ENCODE results near the gene CST1.
"Not testable (repeated sequence)": the region's sequence is repeated elsewhere in the genome, so short reads cannot be mapped to it uniquely, and the experiment has no call there.

CST1 gene

GRCh38 chr20:23750786-23751185, at the start of gene CST1:
Gene CST1 (minus strand): TSS chr20:23750935. CDS start chr20:23750866, 69 bp downstream.
- H3K27ac ChIP-seq; H3K36me3 ChIP-seq (replicated peaks); H3K27me3 ChIP-seq (replicated peaks); DNase-seq; in situ Hi-C loops (cut with HindIII; ENCODE audit: low pct_ligation_motif_present, low sequenced_read_pairs); H3K4me3 ChIP-seq (ENCODE audit: low read depth, low read length): not testable (repeated sequence)

- in situ Hi-C loops (cut with HindIII; ENCODE audit: low pct_ligation_motif_present, low sequenced_read_pairs); H3K4me3 ChIP-seq (ENCODE audit: low read depth, low read length); H3K27me3 ChIP-seq (replicated peaks); H3K36me3 ChIP-seq (replicated peaks); H3K27ac ChIP-seq: not testable (repeated sequence)
- TF ChIP-seq, protein P1, sequence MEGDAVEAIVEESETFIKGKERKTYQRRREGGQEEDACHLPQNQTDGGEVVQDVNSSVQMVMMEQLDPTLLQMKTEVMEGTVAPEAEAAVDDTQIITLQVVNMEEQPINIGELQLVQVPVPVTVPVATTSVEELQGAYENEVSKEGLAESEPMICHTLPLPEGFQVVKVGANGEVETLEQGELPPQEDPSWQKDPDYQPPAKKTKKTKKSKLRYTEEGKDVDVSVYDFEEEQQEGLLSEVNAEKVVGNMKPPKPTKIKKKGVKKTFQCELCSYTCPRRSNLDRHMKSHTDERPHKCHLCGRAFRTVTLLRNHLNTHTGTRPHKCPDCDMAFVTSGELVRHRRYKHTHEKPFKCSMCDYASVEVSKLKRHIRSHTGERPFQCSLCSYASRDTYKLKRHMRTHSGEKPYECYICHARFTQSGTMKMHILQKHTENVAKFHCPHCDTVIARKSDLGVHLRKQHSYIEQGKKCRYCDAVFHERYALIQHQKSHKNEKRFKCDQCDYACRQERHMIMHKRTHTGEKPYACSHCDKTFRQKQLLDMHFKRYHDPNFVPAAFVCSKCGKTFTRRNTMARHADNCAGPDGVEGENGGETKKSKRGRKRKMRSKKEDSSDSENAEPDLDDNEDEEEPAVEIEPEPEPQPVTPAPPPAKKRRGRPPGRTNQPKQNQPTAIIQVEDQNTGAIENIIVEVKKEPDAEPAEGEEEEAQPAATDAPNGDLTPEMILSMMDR (IDR thresholded peaks at IDR 0.05; ENCODE audit: low read depth, low read length, missing control alignments), result peak; percentile 69
- peak; percentile 55 for DNase-seq
Measured at GRCh38 chr20:23799216-23799847, 48.6 kb upstream of the CST1 start.

- H3K27me3 ChIP-seq (replicated peaks), result no peaks in the 10 kb centered on the region
- no peak overlapping the region for H3K4me3 ChIP-seq (ENCODE audit: low read depth, low read length)
- no peak overlapping the region for H3K27ac ChIP-seq
- TF ChIP-seq, protein P1 (IDR thresholded peaks at IDR 0.05; ENCODE audit: low read depth, low read length, missing control alignments), result no peak
- DNase-seq, result no peak
- in situ Hi-C loops (cut with HindIII; ENCODE audit: low pct_ligation_motif_present, low sequenced_read_pairs), result no loop called here
- no peaks in the 10 kb centered on the region for H3K36me3 ChIP-seq (replicated peaks)
Measured at GRCh38 chr20:23795526-23795925, 44.8 kb upstream of the CST1 start.

GRCh38 chr20:23794841-23795240, 44.1 kb upstream of the CST1 start:
- in situ Hi-C loops (cut with HindIII; ENCODE audit: low pct_ligation_motif_present, low sequenced_read_pairs), result no loop called here
- no peaks in the 10 kb centered on the region for H3K27me3 ChIP-seq (replicated peaks)
- H3K4me3 ChIP-seq (ENCODE audit: low read depth, low read length), result no peak overlapping the region
- no peak overlapping the region for H3K27ac ChIP-seq
- TF ChIP-seq, protein P1 (IDR thresholded peaks at IDR 0.05; ENCODE audit: low read depth, low read length, missing control alignments), result no peak
- no peak for DNase-seq
- no peaks in the 10 kb centered on the region for H3K36me3 ChIP-seq (replicated peaks)

GRCh38 chr20:23794065-23794464, 43.3 kb upstream of the CST1 start:
- H3K27me3 ChIP-seq (replicated peaks), result no peaks in the 10 kb centered on the region
- in situ Hi-C loops (cut with HindIII; ENCODE audit: low pct_ligation_motif_present, low sequenced_read_pairs), result no loop called here
- DNase-seq, result no peak
- H3K36me3 ChIP-seq (replicated peaks), result no peaks in the 10 kb centered on the region
- no peak overlapping the region for H3K4me3 ChIP-seq (ENCODE audit: low read depth, low read length)
- no peak overlapping the region for H3K27ac ChIP-seq
- TF ChIP-seq, protein P1 (IDR thresholded peaks at IDR 0.05; ENCODE audit: low read depth, low read length, missing control alignments), result no peak

DNA sequence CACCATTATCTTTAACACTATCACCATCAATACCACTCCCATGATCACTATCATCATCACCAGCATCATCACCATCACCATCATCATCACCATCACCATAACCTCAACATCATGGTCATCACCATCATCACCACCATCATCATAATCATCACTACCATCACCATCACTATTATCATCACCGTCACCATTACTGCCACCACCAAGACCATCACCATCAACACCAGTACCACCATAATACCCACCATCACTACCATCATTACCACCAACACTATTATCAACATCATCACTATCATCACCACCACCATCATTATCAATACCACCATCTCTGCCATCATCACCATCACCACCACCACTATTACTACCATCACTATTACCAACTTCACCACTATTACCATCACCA, 32.7 kb upstream of the CST1 start:
- DNase-seq, result no peak
- in situ Hi-C loops (cut with HindIII; ENCODE audit: low pct_ligation_motif_present, low sequenced_read_pairs), result no loop called here

More for the DNA sequence above, 32.7 kb upstream of the CST1 start:
- no peaks in the 10 kb centered on the region for H3K36me3 ChIP-seq (replicated peaks)
- no peak overlapping the region for H3K27ac ChIP-seq
- no peaks in the 10 kb centered on the region for H3K27me3 ChIP-seq (replicated peaks)
- TF ChIP-seq, protein P1 (IDR thresholded peaks at IDR 0.05; ENCODE audit: low read depth, low read length, missing control alignments), result no peak
- H3K4me3 ChIP-seq (ENCODE audit: low read depth, low read length), result no peak overlapping the region

Data from brain microvascular endothelial cell (primary cell).